Measurements from ENCODE around the gene TCF7L1. TPM values are rescaled to one million over a fixed set of nuclear protein-coding genes. Genes with fewer than 3 reads are reported as not detected.
A peak's percentile ranks its signal among the peaks of the same experiment; 100 is the strongest.

Gene TCF7L1
- total and polyA plus RNA-seq, 9 of the 15 experiments (the other 6 are each of a cell fraction or from before 2014, with no cell fraction given), result 0.03 to 0.11 (median 0.07) TPM; not detected in 5

DNA sequence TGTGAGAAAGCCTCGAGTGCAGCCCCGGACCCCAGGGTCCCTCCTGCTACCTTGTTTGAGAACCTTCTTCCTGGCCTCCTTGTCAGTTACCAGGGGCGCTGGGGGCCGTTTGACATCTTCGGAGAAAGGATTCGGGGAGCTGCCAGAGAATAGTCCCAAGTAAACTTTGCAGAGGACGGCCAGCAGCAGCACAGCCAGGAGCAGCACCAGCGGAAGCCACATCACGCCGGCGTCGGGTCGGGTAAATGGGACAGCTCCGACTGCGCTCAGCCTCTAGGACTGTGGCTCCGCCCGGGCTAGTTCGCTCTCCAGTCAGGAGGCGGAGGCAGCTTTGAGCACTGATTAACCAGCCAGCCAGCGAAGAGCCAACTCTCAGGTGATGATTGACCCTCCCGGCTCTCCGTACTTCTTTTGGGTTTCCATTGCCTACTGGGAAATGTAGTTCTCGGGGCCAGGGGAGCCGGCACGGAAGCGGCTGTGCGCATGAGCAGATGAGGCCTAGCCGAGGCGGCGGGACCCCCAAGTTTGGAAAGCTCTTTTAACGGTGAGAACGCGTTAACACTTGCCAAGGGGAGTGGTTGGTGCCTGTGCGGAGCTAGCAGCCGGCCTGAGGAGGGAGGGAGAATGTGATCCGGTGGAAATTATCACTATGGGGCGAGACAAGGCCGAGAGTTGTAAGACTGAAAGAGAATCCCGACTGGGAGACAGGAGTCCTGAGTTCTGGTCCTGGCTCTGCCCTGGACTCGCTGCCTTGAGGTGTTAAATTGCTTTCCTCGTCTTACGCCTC lies 221.3 kb downstream of the TCF7L1 start, which contains the start of the genes ELMOD3 and RETSAT (continued):
- TF ChIP-seq CCAR2 (IDR thresholded peaks at IDR 0.05; ENCODE audit: low read depth, low read length) (no peak), SIRT6 (IDR thresholded peaks at IDR 0.05; ENCODE audit: low read depth, low read length) (no peak), MAFG (tag; conservative IDR thresholded peaks at IDR 0.05) (no peak), COPS2 (conservative IDR thresholded peaks at IDR 0.05) (no peak), RNF219 (CRISPR knock-in tag; IDR thresholded peaks at IDR 0.05) (no peak), POLR2AphosphoS2 (IDR thresholded peaks at IDR 0.05; ENCODE audit: low read length) (peak; percentile 40; the same call in 1 of the 2 replicates), ZNF324 (CRISPR knock-in tag; IDR thresholded peaks at IDR 0.05) (no peak), POLR2B (IDR thresholded peaks at IDR 0.05; ENCODE audit: low read depth, partially characterized antibody) (peak; percentile 87), MLX (CRISPR knock-in tag; conservative IDR thresholded peaks at IDR 0.05) (no peak), ZBTB1 (CRISPR knock-in tag; IDR thresholded peaks at IDR 0.05; ENCODE audit: borderline replicate concordance, low read depth) (peak; percentile 78; the same call in 1 of the 2 replicates), ZFP1 (CRISPR knock-in tag; IDR thresholded peaks at IDR 0.05) (no peak), ZNF23 (CRISPR knock-in tag; IDR thresholded peaks at IDR 0.05) (no peak), ZNF57 (CRISPR knock-in tag; IDR thresholded peaks at IDR 0.05) (no peak), KDM2B (CRISPR knock-in tag; IDR thresholded peaks at IDR 0.05) (peak; percentile 11; the same call in 1 of the 2 replicates), HNRNPUL1 (IDR thresholded peaks at IDR 0.05; ENCODE audit: low read length) (no peak), FUS (optimal IDR thresholded peaks at IDR 0.05; ENCODE audit: low read depth, low read length) (no peak), SREBF2 (CRISPR knock-in tag; IDR thresholded peaks at IDR 0.05) (no peak), MIER1 (IDR thresholded peaks at IDR 0.05; ENCODE audit: low read depth) (no peak), NR4A1 (CRISPR knock-in tag; IDR thresholded peaks at IDR 0.05) (no peak), NR4A1 (tag; IDR thresholded peaks at IDR 0.05) (no peak), LCOR (CRISPR knock-in tag; IDR thresholded peaks at IDR 0.05) (peak; percentile 99)

Data from K562 (cell line).